Adrenal gland (tissue), 5 donors: ENCODE measurements around the gene WWTR1.

Source experiments
- POLR2A ChIP-seq, 2 donors: fragments of 450-650 bp; IDR thresholded peaks; one replicate each; pipeline ENCODE4 v1.6.1; 2017; ENCODE audit warnings: antibody characterized with exemption in 2 of 2, mild to moderate bottlenecking in 2 of 2, moderate library complexity in 1 of 2
- TF ChIP-seq, protein P1 (sequence below), 6 experiments: fragments of 450-650 bp in 4 of 6; fragments of 200-600 bp in 2 of 6; sonication (generic) in 1 of 6; IDR thresholded peaks; 1 replicate in 5 of 6; 2 replicates in 1 of 6; pipeline versions ENCODE4 v1.5.1 to v1.8.0; 2016 to 2021; ENCODE audit warnings: antibody characterized with exemption in 6 of 6, mild to moderate bottlenecking in 2 of 6, moderate library complexity in 1 of 6
- donor health status: DM: no; HTN: no; CAD: no.

- TF ChIP-seq, protein P1, sequence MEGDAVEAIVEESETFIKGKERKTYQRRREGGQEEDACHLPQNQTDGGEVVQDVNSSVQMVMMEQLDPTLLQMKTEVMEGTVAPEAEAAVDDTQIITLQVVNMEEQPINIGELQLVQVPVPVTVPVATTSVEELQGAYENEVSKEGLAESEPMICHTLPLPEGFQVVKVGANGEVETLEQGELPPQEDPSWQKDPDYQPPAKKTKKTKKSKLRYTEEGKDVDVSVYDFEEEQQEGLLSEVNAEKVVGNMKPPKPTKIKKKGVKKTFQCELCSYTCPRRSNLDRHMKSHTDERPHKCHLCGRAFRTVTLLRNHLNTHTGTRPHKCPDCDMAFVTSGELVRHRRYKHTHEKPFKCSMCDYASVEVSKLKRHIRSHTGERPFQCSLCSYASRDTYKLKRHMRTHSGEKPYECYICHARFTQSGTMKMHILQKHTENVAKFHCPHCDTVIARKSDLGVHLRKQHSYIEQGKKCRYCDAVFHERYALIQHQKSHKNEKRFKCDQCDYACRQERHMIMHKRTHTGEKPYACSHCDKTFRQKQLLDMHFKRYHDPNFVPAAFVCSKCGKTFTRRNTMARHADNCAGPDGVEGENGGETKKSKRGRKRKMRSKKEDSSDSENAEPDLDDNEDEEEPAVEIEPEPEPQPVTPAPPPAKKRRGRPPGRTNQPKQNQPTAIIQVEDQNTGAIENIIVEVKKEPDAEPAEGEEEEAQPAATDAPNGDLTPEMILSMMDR (IDR thresholded peaks at IDR 0.05), result no peak
- no peak for TF ChIP-seq POLR2A (IDR thresholded peaks at IDR 0.05)
These were observed 9.8 kb upstream of the WWTR1 start for GRCh38 chr3:149667576-149667975.
